Daoy (cell line): ENCODE data around the gene ASAP3. TPM values are rescaled to one million over a fixed set of nuclear protein-coding genes. Genes with fewer than 3 reads are reported as not detected.
A peak's percentile ranks its signal among the peaks of the same experiment; 100 is the strongest.
"Not testable (repeated sequence)": the region's sequence is repeated elsewhere in the genome, so short reads cannot be mapped to it uniquely, and the experiment has no call there.

ENCODE experiments used
- DNase-seq: peaks from one replicate; pipeline ENCODE4 v3.0.0-alpha.2; 2015; ENCODE audit warnings: low read depth
- total RNA-seq: library from RNA; depleted of rRNA; stranded (reverse); fragments of >200 nt; shearing (Covaris generic); gene quantifications from 2 replicates; pipeline ENCODE4 v1.2.3, GENCODE V29; 2014; rRNA removed

Gene ASAP3
- total RNA-seq, 1 experiment from 2014 or later, result 9.1 TPM

GRCh38 chr1:23395849-23396248 lies 88.1 kb downstream of the ASAP3 start:
- no peak for DNase-seq

GRCh38 chr1:23395154-23395724 lies 88.7 kb downstream of the ASAP3 start:
- DNase-seq, result no peak

DNA sequence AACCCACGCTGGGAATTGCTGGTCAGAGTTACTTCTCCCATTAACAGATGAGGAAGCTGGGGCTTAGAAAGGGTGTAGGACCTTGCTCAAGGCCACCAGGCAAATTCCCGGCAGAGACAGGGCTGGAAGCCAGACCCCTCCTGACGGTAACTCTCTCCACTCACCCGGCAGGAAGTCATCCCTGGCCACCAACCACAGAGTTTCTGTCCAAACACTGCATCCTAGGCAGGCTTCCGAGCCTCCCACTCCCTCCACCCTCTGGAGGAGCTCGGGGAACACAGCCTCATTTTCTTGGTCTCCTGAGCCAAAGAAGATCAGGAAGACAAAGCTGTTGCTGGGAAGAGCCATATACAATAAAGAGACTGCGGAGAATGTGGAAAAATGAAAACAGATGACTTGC lies 89.3 kb downstream of the ASAP3 start:
- peak; percentile 76 for DNase-seq

DNA sequence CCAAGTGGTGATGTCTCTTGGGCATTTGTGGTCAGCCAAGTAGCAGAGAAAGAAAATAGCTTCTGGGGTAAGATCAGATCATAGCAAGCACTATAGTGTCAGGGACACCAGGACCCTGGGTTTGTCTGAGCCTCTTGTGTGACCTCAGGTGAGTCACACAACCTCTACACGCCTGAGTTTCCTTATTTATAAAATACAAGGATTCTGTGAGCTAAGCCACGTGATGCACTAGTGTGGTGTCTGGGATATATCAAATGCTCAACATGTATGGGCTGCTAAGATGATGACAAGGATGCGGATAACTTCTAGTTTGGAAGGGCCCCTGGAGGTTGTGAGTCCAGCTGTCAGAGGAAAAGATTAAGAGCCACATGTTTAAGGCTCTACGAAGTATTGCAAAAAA lies 89.8 kb downstream of the ASAP3 start:
- DNase-seq, result peak; percentile 54

DNA sequence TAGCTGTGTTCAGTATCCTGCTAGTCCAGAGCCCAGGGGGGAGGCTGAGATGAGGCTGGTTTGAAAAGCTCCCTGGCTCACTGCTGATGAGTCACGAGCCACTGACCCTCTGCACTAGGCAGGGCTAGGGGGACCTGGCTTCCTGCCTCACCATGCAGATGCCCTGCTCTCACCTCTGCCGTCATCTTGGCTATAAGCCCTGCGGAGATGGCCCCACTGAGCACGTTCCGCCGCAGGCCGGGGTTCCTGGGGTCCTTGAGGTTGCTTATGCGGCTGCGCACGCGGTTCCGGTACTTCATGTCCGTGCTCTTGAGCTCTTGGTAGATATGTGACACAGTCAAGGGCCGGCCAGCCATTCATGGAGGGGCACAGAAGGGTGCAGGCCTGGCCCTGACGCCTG lies 90.3 kb downstream of the ASAP3 start:
- DNase-seq, result peak; percentile 91

DNA sequence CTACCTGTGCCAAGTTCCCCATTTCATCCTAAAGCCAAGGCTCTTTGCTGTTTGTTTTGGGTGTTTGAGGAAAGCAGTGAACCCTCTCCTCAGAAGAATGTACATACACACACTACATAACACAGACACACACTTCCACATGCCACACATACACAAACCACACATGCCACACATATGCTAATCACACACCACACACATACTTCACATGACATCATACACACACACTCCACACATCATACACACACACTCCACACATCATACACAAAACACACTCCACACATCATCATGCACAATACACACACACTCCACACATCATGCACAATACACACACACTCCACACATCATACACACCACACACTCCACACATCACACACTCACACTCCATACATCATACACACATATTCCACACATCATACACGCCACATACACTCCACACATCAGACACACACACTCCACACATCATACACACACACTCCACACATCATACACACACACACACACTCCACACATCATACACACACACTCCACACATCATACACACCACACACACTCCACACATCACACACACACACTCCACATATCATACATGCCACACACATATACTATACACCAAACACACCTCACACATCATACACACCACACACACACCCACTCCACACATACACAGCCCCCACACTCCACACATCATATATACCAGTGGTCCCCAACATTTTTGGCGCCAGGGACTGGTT lies 91.7 kb downstream of the ASAP3 start:
- no peak for DNase-seq

DNA sequence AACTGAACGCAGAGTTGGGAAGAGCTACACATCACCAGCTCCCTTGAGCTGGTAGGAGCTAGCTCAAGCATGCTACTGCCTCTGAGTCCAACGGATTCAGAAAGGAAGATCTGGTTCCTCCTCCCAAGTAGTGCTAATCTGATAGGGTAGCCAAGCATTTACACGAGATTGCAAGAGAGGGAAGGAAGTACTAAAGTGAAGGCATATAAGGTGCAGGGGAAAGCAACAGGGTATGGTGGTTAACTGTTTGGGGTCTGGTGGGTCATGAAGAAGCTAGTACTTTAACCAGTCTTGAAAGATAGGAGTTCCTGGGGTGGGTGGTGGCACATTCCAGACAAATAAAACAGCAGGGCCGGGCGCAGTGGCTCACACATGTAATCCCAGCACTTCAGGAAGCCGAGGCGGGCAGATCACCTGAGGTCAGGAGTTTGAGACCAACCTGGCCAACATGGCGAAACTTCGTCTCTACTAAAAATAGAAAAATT lies 94.1 kb downstream of the ASAP3 start:
- no peak for DNase-seq

GRCh38 chr1:23387494-23387893 lies 96.5 kb downstream of the ASAP3 start:
- no peak for DNase-seq

GRCh38 chr1:23385119-23385621 lies 98.8 kb downstream of the ASAP3 start:
- DNase-seq, result no peak

DNA sequence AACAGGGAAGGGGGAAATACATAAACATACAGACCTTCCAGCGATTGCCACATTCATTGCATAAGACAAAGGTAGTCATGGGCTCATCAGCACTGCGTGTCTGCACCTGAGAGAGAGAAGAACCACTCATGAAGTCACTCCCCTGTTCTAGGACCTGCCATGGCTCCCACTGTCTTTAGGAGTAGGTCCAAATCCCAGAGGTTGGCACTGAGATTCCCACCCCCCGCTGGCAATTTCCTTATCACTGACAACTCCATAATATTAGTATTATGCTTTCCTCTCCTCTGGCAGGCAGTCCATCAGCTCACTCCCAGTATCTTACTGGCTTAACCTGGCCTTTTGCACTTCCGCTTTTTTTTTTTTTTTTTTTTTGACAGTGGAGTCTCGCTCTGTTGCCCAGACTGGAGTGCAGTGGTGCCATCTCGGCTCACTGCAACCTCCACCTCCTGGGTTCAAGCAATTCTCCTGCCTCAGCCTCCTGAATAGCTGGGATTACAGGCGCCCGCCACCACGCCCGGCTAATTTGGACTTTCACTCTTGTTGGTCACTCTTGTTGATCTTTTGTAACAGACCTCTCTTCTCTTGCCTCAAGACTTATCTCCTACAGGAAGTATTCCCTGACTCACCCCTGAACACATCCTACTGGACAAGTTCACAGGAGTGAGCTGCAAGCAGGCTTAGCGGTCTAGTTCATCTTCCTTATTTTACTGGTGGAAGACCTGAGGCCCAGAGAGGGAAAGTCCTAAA lies 99.5 kb downstream of the ASAP3 start:
- peak; percentile 66 for DNase-seq

- DNase-seq, result no peak
These were observed 100.2 kb downstream of the ASAP3 start for GRCh38 chr1:23383577-23384311.

GRCh38 chr1:23381233-23381885 lies 102.6 kb downstream of the ASAP3 start:
- no peak for DNase-seq

DNA sequence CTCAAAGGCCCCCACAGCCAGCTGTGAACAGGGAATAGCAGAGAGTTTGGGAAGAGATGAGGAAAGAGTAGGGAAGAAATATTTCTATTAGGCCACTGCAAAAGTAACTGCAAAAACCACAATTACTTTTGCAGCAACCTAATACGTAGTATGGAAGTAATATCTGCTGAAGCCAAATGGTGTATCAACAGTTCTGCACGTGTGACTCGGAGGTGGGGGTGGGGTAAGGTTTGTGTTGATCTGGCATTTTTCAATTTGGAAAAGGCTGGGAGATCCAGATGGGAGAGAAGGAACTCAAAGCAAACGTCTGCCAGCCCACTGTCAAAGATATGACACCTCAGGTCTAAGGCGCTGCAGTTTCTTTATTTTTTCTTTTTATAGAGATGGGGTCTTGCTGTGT lies 103.3 kb downstream of the ASAP3 start:
- DNase-seq, result no peak

DNA sequence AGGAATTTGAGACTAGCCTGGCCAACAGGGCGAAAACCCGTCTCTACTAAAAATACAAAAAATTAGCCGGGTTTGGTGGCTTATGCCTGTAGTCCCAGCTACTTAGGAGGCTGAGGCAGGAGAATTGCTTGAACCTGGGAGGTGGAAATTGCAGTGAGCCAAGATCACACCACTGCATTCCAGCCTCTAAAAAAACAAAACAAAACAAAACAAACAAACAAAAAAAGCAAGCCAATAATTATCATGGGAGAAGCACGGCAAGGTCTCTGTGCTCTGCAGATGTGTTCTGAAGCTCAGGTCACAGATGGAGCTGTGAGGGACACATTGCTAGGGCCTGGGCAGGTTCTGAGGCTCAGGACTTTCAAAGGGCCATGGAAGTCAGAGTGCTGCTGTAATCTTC lies 103.7 kb downstream of the ASAP3 start:
- DNase-seq, result not testable (repeated sequence)

Other genes with a start within 250 kb of the ASAP3 start
- 196 and 221 TPM in 2 replicates for gene HNRNPR, start 139.9 kb downstream of the ASAP3 start, total RNA-seq
- gene ZNF436, start 114.3 kb downstream of the ASAP3 start, total RNA-seq, result 9.4 and 12.9 TPM in 2 replicates
- gene TCEA3, start 59.4 kb downstream of the ASAP3 start, total RNA-seq, result 1.7 and 4.3 TPM in 2 replicates
- 9.9 and 37.1 TPM in 2 replicates for gene E2F2, start 47.1 kb upstream of the ASAP3 start, total RNA-seq
- 372 and 550 TPM in 2 replicates for gene ID3, start 75.3 kb upstream of the ASAP3 start, total RNA-seq
- 1,672 and 1,721 TPM in 2 replicates for gene RPL11, start 207.6 kb upstream of the ASAP3 start, total RNA-seq